Thoracic aorta (tissue), 2 donors: ENCODE measurements around the gene MYO1D. TPM values are rescaled to one million over a fixed set of nuclear protein-coding genes. Genes with fewer than 3 reads are reported as not detected.

Experiments used
- ATAC-seq: fragments of 150-250 bp; one replicate; pipeline ENCODE4 v1.8.0; 2017; ENCODE audit warnings: low read depth; ENCODE audit not compliant: insufficient number of reproducible peaks, low FRiP score
- DNase-seq: peaks from one replicate; pipeline ENCODE4 v3.0.0-alpha.2; 2020; ENCODE audit warnings: low spot score
- H3K27ac ChIP-seq, 2 donors: fragments of 200-600 bp; sonication (generic); 1 replicate in 1 of 2; 2 replicates in 1 of 2; pipeline ENCODE4 v1.5.1; 2016; ENCODE audit warnings: mild to moderate bottlenecking in 2 of 2, moderate library complexity in 2 of 2
- H3K27me3 ChIP-seq: fragments of 200-600 bp; sonication (generic); replicated peaks from 2 replicates; pipeline ENCODE4 v1.6.0; 2016; ENCODE audit warnings: mild to moderate bottlenecking; ENCODE audit not compliant: insufficient read depth
- H3K36me3 ChIP-seq: fragments of 200-600 bp; sonication (generic); one replicate; pipeline ENCODE4 v1.5.1; 2016
- H3K4me1 ChIP-seq, 2 donors: fragments of 200-600 bp; sonication (generic); 1 replicate in 1 of 2; 2 replicates in 1 of 2; pipeline versions ENCODE4 v1.5.1 to v1.6.0; 2016; ENCODE audit warnings: low read depth in 2 of 2, mild to moderate bottlenecking in 1 of 2; ENCODE audit not compliant: control insufficient read depth in 1 of 2
- H3K4me3 ChIP-seq: fragments of 200-600 bp; sonication (generic); 2 replicates; pipeline ENCODE4 v1.5.1; 2016; ENCODE audit warnings: mild to moderate bottlenecking
- H3K9me3 ChIP-seq: fragments of 200-600 bp; sonication (generic); 2 replicates; pipeline ENCODE4 v1.5.1; 2016
- CTCF ChIP-seq: fragments of 200-600 bp; sonication (generic); IDR thresholded peaks from one replicate; pipeline ENCODE4 v1.5.1; 2019; ENCODE audit warnings: antibody characterized with exemption
- total RNA-seq, 2 donors: library from RNA; depleted of rRNA; stranded (reverse); fragments of >200 nt; gene quantifications; one replicate each; pipeline versions ENCODE4 v1.1.0 to v1.2.3, GENCODE V29; 2016

MYO1D gene
- total RNA-seq, 2 donors from 2014 or later = 257 to 370 TPM

GRCh38 chr17:32443827-32444300, 433.1 kb downstream of the MYO1D start:
- Histone ChIP-seq H3K27me3 (no peaks in the 10 kb centered on the region), H3K9me3 (no peaks in the 10 kb centered on the region), H3K36me3 (peaks cover 6% of the 10 kb centered on the region), H3K4me1 (peaks cover 10 to 28% of the 10 kb centered on the region in 2 donors), H3K4me3 (peak overlapping the region; percentile 94), H3K27ac (no peak overlapping the region)
- ATAC-seq (no peak), DNase-seq (no peak)
- TF ChIP-seq CTCF = no peak

Other genes with a start within 250 kb of the MYO1D start
- gene TMEM98, start 51.0 kb upstream of the MYO1D start, total RNA-seq = 10 to 100 TPM; 85.3 to 87.1 TPM
- gene SPACA3, start 114.7 kb upstream of the MYO1D start, total RNA-seq = not detected